ENCODE measurements around the gene HSP90AB1.
"Not testable (repeated sequence)": the region's sequence is repeated elsewhere in the genome, so short reads cannot be mapped to it uniquely, and the experiment has no call there.

HSP90AB1 gene

DNA sequence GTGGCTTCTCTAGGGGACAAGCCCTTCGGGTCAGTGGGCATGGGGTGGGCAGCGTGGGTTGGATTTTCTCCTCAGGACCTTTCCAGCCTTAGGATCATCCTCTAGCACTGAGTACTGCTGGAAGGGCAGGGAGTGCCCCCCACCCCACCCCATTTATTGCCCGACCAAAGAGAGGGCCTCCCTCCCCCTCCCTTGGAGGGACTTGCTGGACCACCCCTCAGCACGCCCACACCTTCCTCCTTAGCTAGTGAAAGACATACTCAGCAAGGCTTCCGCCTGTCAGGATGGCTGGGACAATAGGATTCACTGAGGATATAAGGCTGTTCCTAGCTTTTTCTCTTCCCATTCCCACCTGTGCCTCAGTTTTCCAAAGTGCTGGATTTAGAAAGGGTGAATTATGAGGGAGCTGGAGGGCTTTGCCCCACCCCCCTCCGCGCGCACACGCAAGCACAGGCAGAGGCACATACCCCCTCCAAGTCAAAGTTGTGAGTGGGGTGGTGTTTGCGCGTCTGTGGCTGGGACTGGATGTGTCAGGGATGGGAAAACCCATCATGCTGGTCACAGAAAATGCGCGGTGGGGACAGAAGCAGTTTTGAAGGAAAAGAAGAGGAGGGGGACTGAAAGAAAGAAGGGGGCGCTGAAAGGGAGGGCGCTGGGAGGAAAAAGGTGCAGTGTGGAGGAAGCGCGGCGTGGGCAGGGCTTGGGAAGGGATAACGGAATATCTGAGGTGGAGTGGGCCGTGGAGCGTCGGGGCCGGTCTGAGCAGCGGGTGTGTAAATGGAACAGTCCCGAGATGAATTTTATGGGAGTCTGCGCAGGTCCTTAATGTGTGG lies 24.2 kb upstream of the HSP90AB1 start:
- DNase-seq = no peak

- peak in 1 of 2 experiments; percentile 57 for DNase-seq
These were observed 23.4 kb upstream of the HSP90AB1 start, which contains the start of gene SLC29A1 for GRCh38 chr6:44223319-44224028. TSS of gene SLC29A1 (plus strand) at chr6:44223595. CDS start at chr6:44227314, 3,719 bp downstream.

DNA sequence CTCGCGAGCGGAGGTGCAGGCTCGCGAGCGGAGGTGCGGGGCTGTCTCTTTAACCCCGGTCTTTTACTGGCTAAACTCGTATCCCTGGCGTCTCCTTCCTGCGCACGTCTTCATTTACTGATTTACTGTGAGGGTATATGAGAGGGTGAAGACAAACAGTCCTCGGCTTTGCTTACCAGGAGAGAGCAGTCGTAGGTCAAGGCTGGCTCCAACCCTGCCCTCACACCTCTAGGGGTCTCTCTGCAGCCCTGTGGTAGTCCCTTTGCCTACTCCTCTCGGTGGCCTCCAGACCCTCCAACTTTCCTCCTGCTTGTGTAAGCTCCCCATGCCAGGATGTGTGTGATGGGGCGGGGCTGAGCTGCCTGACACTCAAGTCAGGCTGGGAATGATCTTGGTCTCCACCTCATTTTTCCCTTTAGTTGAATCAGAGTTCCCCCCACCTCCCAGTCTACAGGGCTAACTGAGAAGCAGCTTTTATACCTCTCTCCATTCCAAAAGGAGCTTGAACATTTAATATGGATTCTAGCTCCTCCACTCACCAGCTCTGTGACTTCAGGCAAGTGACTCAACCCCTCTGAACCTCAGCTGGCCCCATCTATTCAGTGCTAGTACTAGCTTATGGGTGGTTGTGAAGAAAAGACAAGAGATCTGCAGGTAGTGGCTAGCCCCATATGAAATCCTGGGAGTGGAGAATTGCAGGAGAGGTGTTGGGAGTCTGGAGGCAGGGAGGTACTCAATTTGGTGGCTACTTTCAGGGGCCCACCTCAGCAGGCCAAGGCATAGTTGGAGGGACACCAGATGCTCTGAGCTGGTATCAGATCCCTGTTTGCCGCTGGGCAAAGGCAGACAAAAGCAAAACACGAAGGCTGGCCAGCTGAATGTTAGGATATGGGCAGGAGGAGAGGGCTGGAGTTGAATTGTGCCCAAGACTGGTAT lies 22.6 kb upstream of the HSP90AB1 start:
- no peak for DNase-seq

GRCh38 chr6:44224965-44225305 lies 22.0 kb upstream of the HSP90AB1 start:
- DNase-seq = no peak

DNA sequence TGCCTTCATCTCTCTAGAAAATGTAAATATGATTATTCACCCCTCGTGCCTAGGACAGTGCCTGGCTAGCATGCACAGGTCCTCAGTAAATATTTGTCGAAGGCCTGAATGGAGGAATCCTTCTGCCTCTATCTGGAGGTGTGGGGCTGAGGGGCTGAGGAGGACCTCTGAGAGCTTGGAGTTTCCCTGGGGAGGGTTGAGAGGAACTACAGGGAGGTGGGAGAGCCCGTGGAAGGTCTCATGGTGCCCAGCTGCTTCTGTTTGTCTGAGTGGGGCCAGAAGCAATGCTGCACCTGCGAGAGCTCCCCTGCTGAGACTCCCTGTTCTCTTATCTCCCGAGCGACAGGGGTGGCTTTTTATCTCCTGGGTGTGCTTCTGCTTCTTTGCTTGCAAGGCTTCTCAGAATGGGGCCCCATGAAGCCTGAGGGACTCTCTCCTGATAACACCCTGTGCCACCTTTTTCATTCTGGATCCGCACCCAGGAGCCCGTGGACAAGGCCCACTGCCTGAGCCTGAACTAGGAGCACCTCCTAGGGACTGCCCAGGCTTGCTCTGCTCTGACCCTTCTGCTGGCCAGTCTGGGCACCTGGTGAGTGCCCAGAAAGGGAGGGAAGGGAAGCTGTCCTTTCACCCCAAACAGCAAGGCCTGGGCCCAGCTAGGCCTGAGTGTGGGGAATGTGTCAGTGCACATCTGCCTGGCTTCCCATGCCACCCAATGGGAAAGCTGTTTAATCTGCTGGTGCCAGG lies 21.1 kb upstream of the HSP90AB1 start:
- no peak for DNase-seq

DNA sequence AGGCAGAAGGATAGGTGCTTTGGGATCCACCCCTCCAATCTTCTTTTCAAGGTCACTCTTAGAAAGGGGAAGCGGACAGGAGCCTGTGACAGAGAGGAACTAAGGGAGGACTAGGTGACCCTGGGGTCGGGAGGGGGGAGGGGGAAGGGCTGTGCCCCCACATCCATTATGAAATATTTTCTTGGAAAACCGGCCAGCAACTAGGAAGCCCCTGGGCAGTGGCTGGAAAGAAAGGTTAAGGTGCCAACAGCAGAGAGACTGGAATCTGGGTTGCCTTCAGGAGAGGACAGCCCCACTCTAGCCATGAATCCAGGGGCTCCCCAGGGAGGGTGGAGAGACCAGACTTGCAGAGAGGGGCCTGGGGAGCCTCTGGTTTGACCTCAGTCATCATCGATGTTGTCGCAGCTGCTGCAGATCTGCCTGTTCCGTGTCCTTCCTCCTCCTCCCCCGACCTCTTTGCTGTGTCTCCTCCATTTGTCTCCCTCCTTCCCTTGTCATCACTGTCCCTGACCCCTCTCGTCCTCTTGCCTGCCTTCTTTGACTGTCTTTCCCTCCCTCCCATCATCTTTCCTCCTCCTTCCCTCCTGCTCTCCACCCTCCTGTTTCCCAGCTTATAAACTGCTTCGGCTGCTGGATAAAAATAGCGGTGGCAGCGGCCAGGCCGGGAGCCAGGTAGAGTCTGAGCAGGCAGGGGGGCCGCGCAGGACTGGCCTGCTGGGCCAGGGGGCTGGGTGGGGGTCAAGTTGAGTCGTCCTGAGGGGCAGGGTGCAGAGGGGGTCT lies 20.3 kb upstream of the HSP90AB1 start:
- DNase-seq = no peak

GRCh38 chr6:44227148-44227793 lies 19.6 kb upstream of the HSP90AB1 start:
- DNase-seq = no peak

DNA sequence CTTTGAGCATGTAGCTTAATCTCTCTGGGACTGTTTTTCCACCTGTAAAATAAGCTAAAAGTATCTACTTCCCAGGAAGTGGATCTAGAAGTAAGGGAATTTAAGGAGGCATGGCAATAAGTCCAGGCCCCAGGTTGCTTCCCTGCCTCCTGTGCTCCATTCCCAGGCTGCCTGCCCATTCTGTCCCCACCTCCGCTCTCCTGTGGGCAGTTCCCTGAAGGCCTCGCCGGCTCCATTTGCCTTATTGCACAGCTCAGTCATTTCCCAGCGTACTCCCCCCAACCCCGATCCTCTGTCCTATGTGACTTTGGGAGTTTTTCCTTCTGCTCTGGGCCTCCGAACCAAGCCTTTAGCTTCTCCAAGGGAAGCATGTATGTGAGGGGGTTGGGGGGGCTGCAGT lies 18.9 kb upstream of the HSP90AB1 start:
- DNase-seq = no peak

DNA sequence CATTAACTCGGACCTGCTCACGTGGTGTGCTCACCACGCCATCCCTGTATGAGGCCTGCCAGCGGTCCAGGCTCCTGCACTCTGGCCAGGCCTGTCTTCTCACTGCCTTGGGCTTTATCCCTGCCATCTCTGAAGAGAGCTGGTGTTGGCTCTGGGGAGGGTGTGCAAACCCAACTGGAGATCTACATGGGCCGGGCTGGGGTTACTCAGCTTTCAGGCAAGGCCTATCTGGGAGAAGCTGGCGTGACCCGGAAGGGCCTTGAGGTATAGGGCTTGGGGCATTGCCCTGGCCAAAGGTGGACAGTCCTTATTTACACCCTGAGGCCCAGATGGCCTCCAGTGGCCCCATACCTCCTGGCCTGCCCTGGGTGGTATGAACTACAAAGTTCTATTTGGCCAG lies 18.5 kb upstream of the HSP90AB1 start:
- no peak for DNase-seq

GRCh38 chr6:44228836-44229235 lies 18.1 kb upstream of the HSP90AB1 start:
- no peak for DNase-seq

- DNase-seq = no peak
These were observed 17.4 kb upstream of the HSP90AB1 start for GRCh38 chr6:44229376-44230033.

DNA sequence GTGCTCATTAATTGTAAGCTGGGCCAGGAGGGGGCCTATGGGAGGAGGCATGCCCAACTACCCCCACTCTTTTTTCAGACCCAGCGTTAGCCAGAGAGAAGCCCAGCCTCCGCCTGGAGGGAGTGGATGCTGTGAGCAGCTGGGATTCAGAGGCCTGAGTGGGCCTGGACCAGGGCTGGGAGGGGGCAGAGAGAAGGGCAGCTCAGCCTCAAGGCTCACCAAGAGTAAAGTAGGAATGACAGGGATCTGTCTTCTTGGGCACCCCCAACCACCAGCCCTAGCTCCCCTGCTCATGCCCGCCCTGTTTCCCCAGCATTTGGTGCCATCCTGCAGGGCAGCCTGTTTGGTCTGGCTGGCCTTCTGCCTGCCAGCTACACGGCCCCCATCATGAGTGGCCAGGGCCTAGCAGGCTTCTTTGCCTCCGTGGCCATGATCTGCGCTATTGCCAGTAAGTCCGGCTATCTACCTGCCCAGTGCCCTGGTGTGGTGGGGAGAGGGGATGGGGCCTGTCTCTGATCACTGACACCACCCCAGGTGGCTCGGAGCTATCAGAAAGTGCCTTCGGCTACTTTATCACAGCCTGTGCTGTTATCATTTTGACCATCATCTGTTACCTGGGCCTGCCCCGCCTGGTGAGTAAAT lies 16.7 kb upstream of the HSP90AB1 start:
- DNase-seq = no peak

DNA sequence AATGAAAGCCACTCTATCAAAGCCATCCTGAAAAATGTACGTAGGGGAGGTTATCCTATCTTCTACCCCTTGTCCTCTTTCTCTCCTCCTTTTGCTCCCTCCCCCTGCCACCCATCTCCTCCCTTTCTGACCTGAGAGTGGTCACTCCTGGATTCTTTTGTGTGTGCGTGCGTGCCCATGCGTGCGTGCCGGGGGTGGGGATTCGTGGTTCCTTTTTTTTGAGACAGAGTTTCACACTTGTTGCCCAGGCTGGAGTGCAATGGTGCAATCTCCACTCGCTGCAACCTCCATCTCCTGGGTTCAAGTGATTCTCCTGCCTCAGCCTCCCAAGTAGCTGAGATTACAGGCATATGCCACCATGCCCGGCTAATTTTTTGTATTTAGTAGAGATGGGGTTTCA lies 15.5 kb upstream of the HSP90AB1 start:
- DNase-seq = not testable (repeated sequence)

DNA sequence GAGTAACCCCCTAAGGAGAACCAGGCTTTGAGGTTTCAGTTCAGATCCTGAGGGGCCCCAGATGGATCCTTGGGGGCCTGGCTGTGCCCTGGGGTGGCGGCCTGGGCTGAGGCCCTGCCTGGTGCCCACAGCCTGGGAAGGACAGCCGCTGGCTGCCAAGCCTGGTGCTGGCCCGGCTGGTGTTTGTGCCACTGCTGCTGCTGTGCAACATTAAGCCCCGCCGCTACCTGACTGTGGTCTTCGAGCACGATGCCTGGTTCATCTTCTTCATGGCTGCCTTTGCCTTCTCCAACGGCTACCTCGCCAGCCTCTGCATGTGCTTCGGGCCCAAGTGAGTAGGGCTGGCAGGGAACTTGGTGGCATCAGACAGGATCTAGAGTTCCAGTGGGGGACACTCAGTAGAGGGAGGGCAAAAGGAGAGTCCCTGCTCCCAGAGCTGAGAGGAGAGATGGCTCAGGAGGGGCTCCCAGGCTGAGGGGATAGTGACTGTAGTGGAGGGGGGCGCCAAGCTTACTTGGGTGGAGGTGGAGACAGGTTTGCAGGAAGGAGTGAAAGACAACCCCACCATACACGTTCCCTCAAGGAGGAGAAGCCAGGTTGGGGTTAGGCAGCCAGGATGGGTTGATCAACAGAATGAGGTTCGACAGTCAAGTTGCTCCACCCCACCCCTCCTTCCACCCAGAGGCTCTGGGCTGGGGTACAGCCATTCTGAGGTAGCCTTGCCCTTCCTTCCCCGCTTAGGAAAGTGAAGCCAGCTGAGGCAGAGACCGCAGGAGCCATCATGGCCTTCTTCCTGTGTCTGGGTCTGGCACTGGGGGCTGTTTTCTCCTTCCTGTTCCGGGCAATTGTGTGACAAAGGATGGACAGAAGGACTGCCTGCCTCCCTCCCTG lies 14.0 kb upstream of the HSP90AB1 start:
- DNase-seq = no peak

- no peak for DNase-seq
These were observed 13.3 kb upstream of the HSP90AB1 start for GRCh38 chr6:44233567-44234100.

DNA sequence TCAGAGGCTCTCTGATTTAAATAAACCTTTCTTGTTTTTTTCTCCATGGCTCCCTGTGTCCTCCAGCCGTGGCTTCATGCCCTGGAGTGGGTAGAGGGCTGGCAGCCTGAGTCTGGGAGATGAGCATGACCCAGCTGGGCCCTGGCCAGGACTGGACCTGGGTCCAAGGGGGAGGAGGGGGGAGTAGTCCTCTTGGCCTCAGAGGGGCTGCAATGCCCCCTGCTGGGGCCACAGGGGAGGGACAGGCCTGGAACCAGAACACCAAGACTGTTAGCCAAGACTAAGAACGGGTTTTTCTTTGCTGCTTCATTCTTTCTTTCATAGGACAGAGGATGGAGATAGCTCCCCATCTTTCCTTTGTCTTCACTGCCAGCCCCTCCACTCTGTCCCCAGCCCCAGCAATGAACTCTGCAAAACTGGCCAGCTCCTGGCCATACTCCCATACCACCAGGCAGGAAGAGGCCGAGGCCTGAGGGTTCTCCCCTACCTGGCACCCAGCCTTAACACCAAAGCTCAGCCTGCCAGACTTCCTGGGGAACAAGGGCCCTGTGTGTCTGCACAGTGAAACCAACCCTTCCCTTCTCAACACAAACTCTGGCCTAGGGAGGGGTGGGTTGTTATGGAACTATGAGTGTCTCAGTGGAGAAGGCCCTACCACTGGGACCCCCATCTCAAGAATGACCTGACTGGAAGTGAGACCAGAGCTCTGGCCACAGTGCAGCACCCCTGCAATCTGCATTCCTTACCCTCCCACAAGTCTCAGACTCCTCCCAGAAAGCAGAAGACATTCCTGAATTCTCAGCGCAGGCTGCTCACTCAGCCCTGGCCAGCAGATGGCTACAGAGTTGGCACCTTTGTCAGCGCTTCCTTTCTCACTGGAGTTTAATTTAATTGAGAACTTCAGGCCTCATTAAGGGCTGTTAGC lies 12.5 kb upstream of the HSP90AB1 start:
- DNase-seq = no peak

DNA sequence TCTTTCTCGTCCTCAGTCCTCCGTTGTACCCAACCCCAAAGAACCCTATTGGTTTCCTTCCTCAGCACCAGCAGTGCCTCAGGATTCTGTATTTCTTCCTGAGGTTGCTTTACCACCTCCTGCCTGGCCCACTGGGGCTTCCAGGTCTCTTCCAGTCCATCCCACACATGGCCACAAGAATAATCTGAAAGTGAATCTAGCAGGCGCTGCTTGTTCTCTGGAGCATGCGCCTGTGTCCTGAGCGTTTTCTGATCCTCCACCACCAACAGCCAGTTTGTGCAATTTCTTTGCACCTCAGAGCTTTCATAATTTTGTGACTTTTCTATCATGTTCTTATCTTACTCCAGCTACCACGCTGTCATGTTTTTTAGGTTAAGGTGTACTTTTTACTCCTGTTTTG lies 11.6 kb upstream of the HSP90AB1 start:
- DNase-seq = no peak
